Fibroblast of lung (primary cell): ENCODE measurements around the gene MUSK.

Experiments used
- EZH2 ChIP-seq: IDR thresholded peaks from 2 replicates; pipeline ENCODE4 v1.5.1; 2012; ENCODE audit warnings: low read length, control low read depth, mild to moderate bottlenecking; ENCODE audit errors: missing control alignments
- TF ChIP-seq, protein P1 (sequence below), 2 donors: IDR thresholded peaks in 1 of 2; conservative IDR thresholded peaks in 1 of 2; 1 replicate in 1 of 2; 2 replicates in 1 of 2; pipeline ENCODE4 v1.5.1; 2011 to 2012; ENCODE audit warnings: low read length in 2 of 2, control low read depth in 1 of 2, inconsistent platforms in 1 of 2, low read depth in 1 of 2, mild to moderate bottlenecking in 1 of 2

DNA sequence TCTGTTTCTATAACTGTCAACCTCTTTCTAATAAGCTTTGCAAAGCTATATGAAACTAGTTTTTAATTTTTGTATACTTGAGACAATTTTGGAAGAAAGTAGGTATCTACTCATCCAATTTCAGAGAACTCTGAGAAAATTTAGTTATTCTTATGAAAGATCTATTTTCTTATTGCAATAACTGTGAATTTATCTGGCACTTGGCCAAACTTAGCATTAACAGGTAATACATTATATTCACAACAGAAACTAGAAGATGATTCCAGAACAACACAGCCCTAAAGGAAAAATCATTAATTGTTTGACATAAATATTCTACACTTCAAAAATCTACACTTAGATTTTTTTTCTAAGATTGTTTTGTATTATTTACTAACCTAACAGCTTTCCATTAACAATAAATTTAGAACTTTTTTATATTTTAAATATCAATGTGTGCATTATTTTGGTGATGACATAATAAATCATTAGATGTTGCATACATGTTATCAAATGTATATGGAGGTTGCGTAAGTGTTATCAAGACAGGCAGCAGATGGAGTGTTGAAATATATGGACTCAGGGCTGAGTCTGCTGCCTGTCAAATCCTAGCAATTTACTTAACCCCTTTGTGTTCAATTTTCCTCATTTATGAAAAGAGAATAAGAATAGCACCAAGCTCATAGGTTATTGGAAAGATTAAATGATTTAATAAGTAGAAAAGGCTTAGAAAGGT, 141.8 kb downstream of the MUSK start:
- TF ChIP-seq, protein P1, sequence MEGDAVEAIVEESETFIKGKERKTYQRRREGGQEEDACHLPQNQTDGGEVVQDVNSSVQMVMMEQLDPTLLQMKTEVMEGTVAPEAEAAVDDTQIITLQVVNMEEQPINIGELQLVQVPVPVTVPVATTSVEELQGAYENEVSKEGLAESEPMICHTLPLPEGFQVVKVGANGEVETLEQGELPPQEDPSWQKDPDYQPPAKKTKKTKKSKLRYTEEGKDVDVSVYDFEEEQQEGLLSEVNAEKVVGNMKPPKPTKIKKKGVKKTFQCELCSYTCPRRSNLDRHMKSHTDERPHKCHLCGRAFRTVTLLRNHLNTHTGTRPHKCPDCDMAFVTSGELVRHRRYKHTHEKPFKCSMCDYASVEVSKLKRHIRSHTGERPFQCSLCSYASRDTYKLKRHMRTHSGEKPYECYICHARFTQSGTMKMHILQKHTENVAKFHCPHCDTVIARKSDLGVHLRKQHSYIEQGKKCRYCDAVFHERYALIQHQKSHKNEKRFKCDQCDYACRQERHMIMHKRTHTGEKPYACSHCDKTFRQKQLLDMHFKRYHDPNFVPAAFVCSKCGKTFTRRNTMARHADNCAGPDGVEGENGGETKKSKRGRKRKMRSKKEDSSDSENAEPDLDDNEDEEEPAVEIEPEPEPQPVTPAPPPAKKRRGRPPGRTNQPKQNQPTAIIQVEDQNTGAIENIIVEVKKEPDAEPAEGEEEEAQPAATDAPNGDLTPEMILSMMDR (conservative IDR thresholded peaks at IDR 0.05 in 1 of 2, IDR thresholded peaks at IDR 0.05 in 1 of 2; ENCODE audit: low read depth in 1 of 2, low read length in 2 of 2) = no peak
- no peak for TF ChIP-seq EZH2
